Measurements from ENCODE around the gene PEX16. TPM values are rescaled to one million over a fixed set of nuclear protein-coding genes. Genes with fewer than 3 reads are reported as not detected.
A peak's percentile ranks its signal among the peaks of the same experiment; 100 is the strongest.

Gene PEX16
- total and polyA plus RNA-seq, 2 of the 13 experiments (the other 11 are each of a cell fraction or from before 2014, with no cell fraction given), result 12.5 to 21.8 TPM

GRCh38 chr11:45922425-45923082, 4.9 kb upstream of the PEX16 start, which contains the start of gene LARGE2 (continued):
- peak; percentile 14; the same call in 1 of the 2 replicates for TF ChIP-seq ZXDC (CRISPR knock-in tag; IDR thresholded peaks at IDR 0.05)
- TF ChIP-seq ZNF337 (CRISPR knock-in tag; IDR thresholded peaks at IDR 0.05; ENCODE audit: borderline replicate concordance, low read depth), result no peak
- TF ChIP-seq PRDM15 (CRISPR knock-in tag; IDR thresholded peaks at IDR 0.05), result no peak
- TF ChIP-seq MYC (CRISPR knock-in tag; IDR thresholded peaks at IDR 0.05; ENCODE audit: borderline replicate concordance), result no peak
- peak; percentile 73 for TF ChIP-seq RBFOX2 (IDR thresholded peaks at IDR 0.05; ENCODE audit: low read depth, low read length)
- no peak for TF ChIP-seq ZNF362 (CRISPR knock-in tag; IDR thresholded peaks at IDR 0.05; ENCODE audit: borderline replicate concordance)
- TF ChIP-seq NBN (conservative IDR thresholded peaks at IDR 0.05), result no peak
- no peak for TF ChIP-seq ZNF431 (CRISPR knock-in tag; IDR thresholded peaks at IDR 0.05; ENCODE audit: borderline replicate concordance, low read depth)
- no peak; the same call in 1 of the 2 replicates for TF ChIP-seq ZSCAN20 (CRISPR knock-in tag; IDR thresholded peaks at IDR 0.05; ENCODE audit: borderline replicate concordance)
- TF ChIP-seq MAX (IDR thresholded peaks at IDR 0.05), result peak; percentile 19; the same call in 1 of the 2 replicates
- no peak for TF ChIP-seq SYNCRIP (IDR thresholded peaks at IDR 0.05; ENCODE audit: insufficient read depth, low read depth, low read length)
- no peak for TF ChIP-seq CEBPB (IDR thresholded peaks at IDR 0.05; ENCODE audit: borderline replicate concordance, low read depth, low read length)
- no peak for TF ChIP-seq ZNF124 (CRISPR knock-in tag; IDR thresholded peaks at IDR 0.05)
- no peak for TF ChIP-seq FOXO4 (CRISPR knock-in tag; conservative IDR thresholded peaks at IDR 0.05)
- TF ChIP-seq DNMT3B (CRISPR knock-in tag; conservative IDR thresholded peaks at IDR 0.05), result no peak
- no peak for TF ChIP-seq JARID2 (CRISPR knock-in tag; IDR thresholded peaks at IDR 0.05; ENCODE audit: insufficient replicate concordance)
- TF ChIP-seq ZBTB7A (CRISPR knock-in tag; IDR thresholded peaks at IDR 0.05), result no peak; the same call in 1 of the 2 replicates
- no peak for TF ChIP-seq MAZ (IDR thresholded peaks at IDR 0.05; ENCODE audit: borderline replicate concordance, low read depth, low read length)
- peak; percentile 78; the same call in 1 of the 2 replicates for TF ChIP-seq MAZ (CRISPR knock-in tag; IDR thresholded peaks at IDR 0.05; ENCODE audit: low read depth)
- no peak for TF ChIP-seq SP140L (CRISPR knock-in tag; IDR thresholded peaks at IDR 0.05; ENCODE audit: borderline replicate concordance)
- no peak for TF ChIP-seq STAG1 (CRISPR knock-in tag; IDR thresholded peaks at IDR 0.05)
